Measurements from ENCODE around the gene INTS1. TPM values are rescaled to one million over a fixed set of nuclear protein-coding genes. Genes with fewer than 3 reads are reported as not detected.

The INTS1 gene
- total RNA-seq, 1 donor from 2014 or later: 89.5 TPM

DNA sequence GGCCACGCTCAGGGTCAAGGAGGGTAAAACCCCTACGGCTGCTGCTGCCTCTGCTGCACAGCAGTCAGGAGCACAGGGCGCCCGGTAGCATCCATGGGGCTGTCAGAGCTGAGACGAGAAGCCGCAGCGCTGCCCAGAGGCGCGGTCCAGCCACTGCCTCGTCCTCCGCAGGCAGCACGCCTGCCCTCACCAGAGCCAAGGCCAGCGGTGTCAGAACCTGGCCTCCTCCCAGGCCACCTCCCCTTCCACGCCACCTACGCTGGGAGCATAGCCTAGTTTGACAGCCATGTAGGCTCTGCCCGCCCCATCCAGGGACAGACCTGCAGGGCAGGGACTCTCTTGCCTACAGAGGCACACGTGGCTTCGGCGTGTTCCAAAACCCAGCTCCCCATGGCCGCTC, 16.2 kb downstream of the INTS1 start:
- Mint-ChIP-seq H3K4me1 (no peaks in the 10 kb centered on the region), H3K27me3 (no peaks in the 10 kb centered on the region), H3K27ac (no peak overlapping the region), H3K36me3 (ENCODE audit: low read depth) (peaks cover 42% of the 10 kb centered on the region), H3K4me3 (no peak overlapping the region), H3K9me3 (no peaks in the 10 kb centered on the region)
- intact Hi-C loops (cut with micrococcal nuclease): no loop called here
- DNase-seq: no peak

DNA sequence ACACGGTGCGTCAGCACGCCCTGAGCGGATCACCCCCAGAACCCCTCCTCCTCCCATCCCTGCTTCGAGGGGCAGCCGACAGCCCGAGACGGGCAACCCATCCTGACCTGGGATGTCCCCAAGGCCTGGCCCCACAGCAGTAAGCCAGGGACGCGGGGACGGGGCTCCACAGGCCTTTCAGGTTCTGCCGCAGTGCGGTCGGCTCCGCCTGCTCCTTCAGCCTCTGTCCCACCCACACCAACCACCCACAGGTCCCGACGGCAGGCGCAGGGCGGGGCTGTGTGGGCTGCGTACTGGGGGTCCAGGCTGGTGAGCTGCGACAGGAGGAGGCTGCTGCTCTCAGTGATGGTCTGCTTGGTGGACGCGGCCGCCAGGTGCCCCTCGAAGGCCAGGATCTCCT, 16.7 kb downstream of the INTS1 start:
- intact Hi-C loops (cut with micrococcal nuclease): no loop called here
- Mint-ChIP-seq H3K36me3 (ENCODE audit: low read depth) (peaks cover 40% of the 10 kb centered on the region), H3K4me1 (no peaks in the 10 kb centered on the region), H3K27me3 (no peaks in the 10 kb centered on the region), H3K27ac (no peak overlapping the region), H3K9me3 (no peaks in the 10 kb centered on the region), H3K4me3 (no peak overlapping the region)
- DNase-seq: no peak

DNA sequence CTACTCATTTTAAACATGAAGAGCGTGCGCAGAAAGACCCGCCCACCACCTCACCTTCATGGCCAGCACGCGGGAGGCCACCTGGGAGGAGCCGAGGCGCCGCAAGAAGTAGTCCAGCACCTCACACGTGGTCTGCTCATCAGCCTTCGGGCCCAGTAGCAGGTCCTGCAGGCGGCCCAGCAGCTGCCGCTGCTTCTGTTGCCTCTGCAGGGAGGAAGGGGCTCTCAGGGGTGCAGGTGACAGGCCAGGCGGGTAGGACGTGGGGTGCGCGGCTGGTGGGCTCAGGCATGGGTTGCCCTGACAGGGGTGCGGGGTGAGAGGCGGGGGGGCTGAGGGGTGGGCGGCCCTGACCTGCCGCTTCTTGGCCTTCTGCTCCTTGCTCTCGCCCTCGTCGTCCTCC, 17.6 kb downstream of the INTS1 start:
- H3K27me3 Mint-ChIP-seq: no peaks in the 10 kb centered on the region
- intact Hi-C loops (cut with micrococcal nuclease): no loop called here
- H3K36me3 Mint-ChIP-seq (ENCODE audit: low read depth): peaks cover 37% of the 10 kb centered on the region
- H3K4me1 Mint-ChIP-seq: no peaks in the 10 kb centered on the region
- H3K4me3 Mint-ChIP-seq: no peak overlapping the region
- no peak for DNase-seq
- no peaks in the 10 kb centered on the region for H3K9me3 Mint-ChIP-seq
- H3K27ac Mint-ChIP-seq: no peak overlapping the region

DNA sequence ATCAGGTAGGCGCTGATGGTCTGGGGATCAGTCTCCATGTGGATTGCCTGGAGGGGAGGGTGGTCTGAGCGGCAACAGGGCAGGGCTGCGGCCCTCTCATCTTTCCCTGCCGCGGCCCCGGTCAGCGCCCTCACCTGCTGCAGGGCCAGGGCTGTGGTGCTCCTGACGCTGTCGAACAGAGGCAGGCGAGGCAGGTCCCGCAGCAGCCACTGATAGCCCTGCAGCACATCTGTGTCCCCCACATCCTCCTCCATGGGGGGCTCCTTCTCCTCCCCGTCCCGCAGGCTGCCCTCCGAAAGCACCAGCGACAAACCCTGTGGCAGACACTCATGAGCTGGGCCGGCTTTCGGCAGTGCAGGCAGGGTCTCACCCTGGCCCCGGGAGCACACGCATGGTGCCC, 19.0 kb downstream of the INTS1 start:
- H3K36me3 Mint-ChIP-seq (ENCODE audit: low read depth): peaks cover 27% of the 10 kb centered on the region
- H3K4me1 Mint-ChIP-seq: no peaks in the 10 kb centered on the region
- H3K27ac Mint-ChIP-seq: no peak overlapping the region
- H3K4me3 Mint-ChIP-seq: no peak overlapping the region
- H3K9me3 Mint-ChIP-seq: no peaks in the 10 kb centered on the region
- intact Hi-C loops (cut with micrococcal nuclease): no loop called here
- H3K27me3 Mint-ChIP-seq: no peaks in the 10 kb centered on the region
- no peak for DNase-seq

DNA sequence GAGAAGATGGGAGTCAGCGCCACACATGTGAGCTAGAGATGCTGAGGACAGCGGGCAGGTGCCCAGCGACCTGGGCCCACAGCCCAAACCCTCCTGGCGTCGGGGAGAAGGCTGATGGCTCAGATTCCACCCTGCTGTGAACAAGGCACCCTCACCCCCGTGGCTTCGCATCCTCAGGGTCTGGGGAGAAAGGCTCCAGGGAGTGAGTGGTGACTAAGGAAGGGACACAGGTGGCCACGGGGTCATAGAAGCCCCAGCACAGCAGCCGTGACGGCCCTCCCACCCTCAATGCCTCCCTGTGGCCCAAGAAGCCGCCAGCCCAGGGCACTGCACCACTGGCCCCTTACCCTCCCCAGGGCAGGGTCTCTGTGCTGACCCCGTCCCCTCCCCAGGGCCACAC, 19.6 kb downstream of the INTS1 start:
- H3K36me3 Mint-ChIP-seq (ENCODE audit: low read depth): peaks cover 23% of the 10 kb centered on the region
- H3K27ac Mint-ChIP-seq: no peak overlapping the region
- no peak overlapping the region for H3K4me3 Mint-ChIP-seq
- no peaks in the 10 kb centered on the region for H3K9me3 Mint-ChIP-seq
- no peak for DNase-seq
- H3K4me1 Mint-ChIP-seq: no peaks in the 10 kb centered on the region
- intact Hi-C loops (cut with micrococcal nuclease): no loop called here
- H3K27me3 Mint-ChIP-seq: no peaks in the 10 kb centered on the region

DNA sequence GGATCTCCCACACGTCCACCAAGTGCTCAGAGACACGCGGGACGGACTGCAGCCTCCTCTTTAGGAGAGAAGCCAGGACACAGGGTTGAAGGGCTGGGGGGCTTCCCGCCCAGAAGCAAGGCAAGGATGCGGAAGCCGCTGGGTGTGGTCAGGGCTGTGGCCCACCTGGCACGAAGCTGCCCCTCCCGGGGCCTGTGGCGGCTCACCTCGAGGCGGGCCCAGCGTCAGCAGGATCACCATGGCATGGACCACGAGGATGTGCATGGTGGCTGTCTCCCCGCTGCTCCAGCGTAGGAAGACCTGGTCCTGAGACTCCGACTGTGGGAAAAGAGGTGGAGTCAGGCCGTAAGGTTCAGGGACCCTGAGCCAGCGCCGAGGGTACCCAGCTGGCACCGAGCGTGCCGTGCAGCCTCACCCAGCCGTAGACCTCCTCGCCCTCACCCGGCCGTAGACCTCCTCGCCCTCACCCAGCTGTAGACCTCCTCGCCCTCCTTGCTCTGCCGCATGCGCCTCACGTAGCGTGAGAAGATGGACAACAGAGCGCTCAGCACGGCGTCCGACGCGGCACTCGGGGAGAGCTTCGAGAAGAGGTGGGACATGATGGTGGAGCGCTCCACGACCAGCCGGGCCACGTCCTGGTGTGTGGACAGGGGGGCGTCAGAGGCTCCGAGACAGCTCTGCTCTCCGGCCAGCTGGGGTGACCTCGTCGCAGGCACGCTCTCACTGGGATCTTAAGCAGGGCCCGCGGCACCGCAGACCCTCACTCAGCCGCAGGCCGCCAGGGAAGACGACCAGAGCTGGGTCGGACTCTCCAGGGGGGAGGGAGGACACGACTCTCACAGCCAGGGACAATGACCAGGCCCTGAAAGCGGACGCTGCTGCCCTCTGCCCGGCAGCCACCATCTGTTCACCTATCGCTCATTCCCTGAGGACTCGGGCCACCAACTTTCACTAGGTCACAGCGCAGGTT, 20.4 kb downstream of the INTS1 start:
- Mint-ChIP-seq H3K27ac (no peak overlapping the region), H3K4me1 (no peaks in the 10 kb centered on the region), H3K4me3 (no peak overlapping the region), H3K27me3 (no peaks in the 10 kb centered on the region), H3K36me3 (ENCODE audit: low read depth) (peaks cover 18% of the 10 kb centered on the region), H3K9me3 (no peaks in the 10 kb centered on the region)
- no peak for DNase-seq
- intact Hi-C loops (cut with micrococcal nuclease): no loop called here

DNA sequence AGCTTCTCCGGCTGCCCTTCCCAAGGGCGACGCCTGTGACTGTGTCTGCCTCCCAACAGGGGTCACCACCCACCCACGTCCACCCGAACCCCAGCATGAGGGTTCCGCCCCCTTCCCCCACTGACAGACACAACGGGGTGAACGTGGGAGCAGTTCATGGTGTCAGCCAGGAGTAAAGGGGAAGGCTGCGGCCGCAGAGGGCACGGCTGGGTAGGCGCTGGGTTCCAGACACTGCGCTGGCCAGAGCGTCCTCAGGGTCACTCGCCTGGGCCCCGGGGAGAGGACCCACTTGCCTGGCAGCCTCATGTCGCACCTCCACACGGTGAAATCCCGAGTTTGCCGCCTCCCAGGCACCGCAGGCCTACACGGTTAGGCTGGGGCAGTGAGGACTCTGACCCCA, 21.1 kb downstream of the INTS1 start:
- DNase-seq: no peak
- H3K27me3 Mint-ChIP-seq: no peaks in the 10 kb centered on the region
- intact Hi-C loops (cut with micrococcal nuclease): no loop called here
- peaks cover 17% of the 10 kb centered on the region for H3K36me3 Mint-ChIP-seq (ENCODE audit: low read depth)
- H3K9me3 Mint-ChIP-seq: no peaks in the 10 kb centered on the region
- no peak overlapping the region for H3K27ac Mint-ChIP-seq
- no peak overlapping the region for H3K4me3 Mint-ChIP-seq
- no peaks in the 10 kb centered on the region for H3K4me1 Mint-ChIP-seq

DNA sequence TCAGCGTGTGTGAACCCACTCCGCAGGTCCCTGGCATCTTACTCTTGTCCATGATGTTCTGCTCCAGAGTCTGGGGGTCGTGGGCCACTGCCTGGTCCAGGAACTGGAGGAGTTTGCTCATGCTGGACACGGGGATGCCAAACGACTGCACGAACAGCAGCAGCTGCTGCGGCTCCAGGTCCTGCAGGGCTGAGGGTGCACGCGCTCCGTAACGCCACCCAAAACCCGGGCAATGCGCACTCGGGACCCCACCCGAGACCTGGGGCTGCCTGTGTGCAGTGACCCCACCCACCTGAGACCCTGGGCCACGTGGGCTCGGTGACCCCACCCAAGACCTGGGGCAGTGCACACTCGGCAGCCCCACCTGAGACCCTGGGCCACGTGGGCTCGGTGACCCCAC, 22.9 kb downstream of the INTS1 start:
- Mint-ChIP-seq H3K4me1 (no peaks in the 10 kb centered on the region), H3K9me3 (no peaks in the 10 kb centered on the region), H3K4me3 (no peak overlapping the region), H3K27ac (no peak overlapping the region), H3K27me3 (no peaks in the 10 kb centered on the region), H3K36me3 (ENCODE audit: low read depth) (peaks cover 15% of the 10 kb centered on the region)
- DNase-seq: no peak
- intact Hi-C loops (cut with micrococcal nuclease): no loop called here

DNA sequence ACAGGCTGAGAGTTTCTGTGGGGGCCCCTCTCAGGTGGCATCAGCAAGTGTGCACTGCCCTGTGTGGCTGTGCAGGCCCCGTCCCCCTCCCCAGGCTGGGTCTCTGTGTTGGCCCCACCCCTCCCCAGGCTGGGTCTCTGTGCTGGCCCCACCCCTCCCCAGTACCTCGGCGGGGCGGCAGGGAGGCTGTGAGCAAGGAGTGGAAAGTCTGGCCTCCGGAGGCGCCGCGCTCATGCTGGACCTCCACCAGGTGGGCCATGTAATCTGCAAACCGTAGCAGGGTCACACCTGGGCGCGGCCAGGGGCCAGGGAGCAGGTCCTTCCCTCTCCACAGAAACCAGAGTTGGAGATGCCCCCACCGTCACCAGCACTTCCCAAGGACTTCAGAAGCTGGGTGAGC, 23.5 kb downstream of the INTS1 start:
- no peaks in the 10 kb centered on the region for H3K27me3 Mint-ChIP-seq
- no peaks in the 10 kb centered on the region for H3K4me1 Mint-ChIP-seq
- H3K27ac Mint-ChIP-seq: no peak overlapping the region
- H3K9me3 Mint-ChIP-seq: no peaks in the 10 kb centered on the region
- no peak for DNase-seq
- H3K36me3 Mint-ChIP-seq (ENCODE audit: low read depth): peaks cover 12% of the 10 kb centered on the region
- H3K4me3 Mint-ChIP-seq: no peak overlapping the region
- intact Hi-C loops (cut with micrococcal nuclease): no loop called here

DNA sequence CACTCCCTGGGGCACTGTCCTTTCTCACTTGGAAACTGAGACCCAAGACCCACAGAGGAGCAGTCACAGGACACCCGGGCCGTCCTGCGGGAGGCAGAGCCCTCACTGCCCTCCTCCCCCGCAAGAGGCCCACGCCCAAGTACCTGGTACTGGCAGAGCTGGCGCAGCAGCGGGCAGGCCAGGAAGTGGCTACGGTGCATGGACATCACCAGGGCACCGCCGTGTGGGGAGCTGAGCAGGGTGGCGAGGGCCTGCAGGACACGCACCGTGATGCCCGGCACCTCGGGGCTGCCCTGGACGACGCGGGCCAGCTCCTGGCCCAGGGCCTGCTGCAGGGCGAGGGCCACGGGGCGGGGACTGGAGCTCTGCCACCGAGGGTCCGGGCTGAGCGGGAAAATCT, 24.9 kb downstream of the INTS1 start:
- Mint-ChIP-seq H3K4me1 (peaks cover 2% of the 10 kb centered on the region), H3K27me3 (no peaks in the 10 kb centered on the region), H3K4me3 (no peak overlapping the region), H3K9me3 (no peaks in the 10 kb centered on the region), H3K36me3 (ENCODE audit: low read depth) (peaks cover 12% of the 10 kb centered on the region), H3K27ac (no peak overlapping the region)
- DNase-seq: no peak
- intact Hi-C loops (cut with micrococcal nuclease): no loop called here

DNA sequence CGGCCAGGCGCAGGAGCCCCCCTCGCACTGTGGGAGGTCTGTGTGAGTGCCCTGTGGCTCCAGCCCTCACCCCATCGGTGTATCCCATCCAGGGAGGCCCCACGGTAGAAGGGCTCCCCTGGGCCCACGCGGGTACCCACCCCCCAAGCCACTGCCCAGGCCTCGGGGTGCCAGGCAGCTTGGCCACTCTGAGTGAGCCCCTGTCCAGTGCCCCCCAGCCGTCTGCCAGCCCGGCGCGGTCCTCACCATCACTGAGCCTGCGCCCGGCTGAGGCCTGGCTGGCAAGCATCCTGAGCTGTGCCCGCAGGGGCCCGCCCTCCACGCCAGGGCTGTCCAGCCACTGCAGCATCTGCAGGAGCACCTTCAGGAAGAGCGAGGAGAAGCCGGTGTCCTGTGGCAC, 25.7 kb downstream of the INTS1 start:
- DNase-seq: no peak
- Mint-ChIP-seq H3K4me3 (no peak overlapping the region), H3K36me3 (ENCODE audit: low read depth) (peaks cover 9% of the 10 kb centered on the region), H3K9me3 (no peaks in the 10 kb centered on the region), H3K27ac (no peak overlapping the region), H3K27me3 (no peaks in the 10 kb centered on the region), H3K4me1 (peaks cover 2% of the 10 kb centered on the region)
- intact Hi-C loops (cut with micrococcal nuclease): no loop called here

DNA sequence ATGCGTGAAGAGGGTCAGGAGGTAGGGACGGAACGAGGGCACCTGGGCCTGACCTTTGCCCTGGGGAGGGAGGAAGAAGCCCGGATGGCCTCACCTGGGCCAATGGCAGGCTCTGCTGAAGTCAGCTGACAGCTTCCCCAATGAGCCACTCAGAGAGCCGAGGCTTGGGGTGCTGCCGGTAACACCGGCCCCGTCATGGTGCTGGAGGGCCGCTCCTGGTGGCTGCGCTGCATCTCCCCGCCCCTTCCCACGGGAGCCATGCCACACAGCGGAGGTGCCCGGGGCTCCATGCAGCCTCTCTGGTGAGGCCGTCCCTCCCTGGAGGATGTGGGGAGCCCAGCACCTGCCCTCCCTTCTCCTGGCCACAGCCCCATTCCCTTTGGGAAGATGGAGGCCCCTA, 27.3 kb downstream of the INTS1 start:
- DNase-seq: no peak
- H3K27ac Mint-ChIP-seq: no peak overlapping the region
- H3K36me3 Mint-ChIP-seq (ENCODE audit: low read depth): peaks cover 6% of the 10 kb centered on the region

DNA sequence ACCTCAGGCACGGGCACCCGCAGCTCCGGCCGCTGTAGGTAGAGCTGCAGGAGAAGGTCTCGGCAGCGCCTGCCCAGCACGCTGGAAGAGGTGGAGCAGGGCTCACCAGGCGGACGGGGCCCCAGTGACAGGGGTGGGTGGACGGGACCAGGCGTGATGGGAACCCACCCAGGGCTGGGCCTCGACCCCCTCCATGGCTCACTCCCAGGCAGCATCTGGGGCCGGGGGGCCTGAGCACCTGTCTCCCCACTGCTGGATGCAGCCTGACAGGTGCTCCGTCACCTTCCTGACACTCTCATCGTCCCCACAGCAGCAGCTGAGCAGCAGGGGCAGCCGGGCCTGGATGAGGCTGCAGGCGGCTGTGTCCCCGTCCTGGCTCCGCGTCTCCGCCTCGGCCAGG, 28.2 kb downstream of the INTS1 start:
- Mint-ChIP-seq H3K4me1 (peaks cover 2% of the 10 kb centered on the region), H3K9me3 (no peaks in the 10 kb centered on the region), H3K27ac (no peak overlapping the region), H3K27me3 (no peaks in the 10 kb centered on the region), H3K4me3 (no peak overlapping the region), H3K36me3 (ENCODE audit: low read depth) (peaks cover 5% of the 10 kb centered on the region)
- no peak for DNase-seq
- intact Hi-C loops (cut with micrococcal nuclease): no loop called here

More for the DNA sequence above, 27.3 kb downstream of the INTS1 start:
- intact Hi-C loops (cut with micrococcal nuclease): no loop called here
- no peak overlapping the region for H3K4me3 Mint-ChIP-seq
- no peaks in the 10 kb centered on the region for H3K9me3 Mint-ChIP-seq
- H3K4me1 Mint-ChIP-seq: peaks cover 2% of the 10 kb centered on the region
- H3K27me3 Mint-ChIP-seq: no peaks in the 10 kb centered on the region

DNA sequence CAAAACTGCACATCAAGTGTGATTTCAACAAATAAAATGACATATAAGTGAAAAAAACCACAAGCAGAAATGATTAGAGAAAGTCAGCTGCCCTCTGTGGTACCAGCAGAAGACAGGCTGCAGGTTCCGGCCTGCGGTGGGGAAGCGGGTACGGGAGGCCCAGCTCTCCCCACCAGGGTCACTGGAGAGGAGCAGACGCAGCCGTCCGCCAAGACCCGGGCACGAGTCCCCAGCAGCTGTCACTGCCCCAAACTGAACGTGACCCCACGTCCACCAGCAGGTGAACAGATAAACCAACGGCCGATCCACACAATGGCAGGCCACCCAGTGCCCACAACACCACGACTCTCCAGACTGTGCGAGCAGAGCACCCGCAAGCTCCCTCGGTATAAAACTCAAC, 28.8 kb downstream of the INTS1 start:
- H3K4me3 Mint-ChIP-seq: no peak overlapping the region
- H3K9me3 Mint-ChIP-seq: no peaks in the 10 kb centered on the region
- H3K4me1 Mint-ChIP-seq: peaks cover 2% of the 10 kb centered on the region
- no peaks in the 10 kb centered on the region for H3K27me3 Mint-ChIP-seq
- peaks cover 5% of the 10 kb centered on the region for H3K36me3 Mint-ChIP-seq (ENCODE audit: low read depth)
- intact Hi-C loops (cut with micrococcal nuclease): no loop called here
- peak overlapping the region; percentile 51 for H3K27ac Mint-ChIP-seq
- no peak for DNase-seq

DNA sequence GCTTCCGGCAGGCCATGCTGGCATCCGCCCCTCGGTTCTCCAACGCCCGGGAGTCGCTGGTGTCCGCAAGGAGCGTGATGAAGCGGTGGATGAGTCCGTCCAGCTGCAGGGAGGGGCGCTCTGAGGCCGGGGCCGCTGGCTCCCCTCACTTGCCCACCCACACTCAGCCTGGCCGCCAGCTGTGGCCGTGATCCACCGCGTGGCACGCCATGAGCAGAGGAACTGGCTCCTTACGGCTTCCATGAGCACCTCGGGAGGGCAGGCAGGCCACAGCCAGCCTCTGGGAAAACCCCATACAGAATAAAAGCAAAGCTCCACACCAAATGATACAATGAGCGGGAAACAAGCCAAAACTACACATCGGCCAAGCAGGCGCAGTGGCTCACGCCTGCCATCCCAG, 29.5 kb downstream of the INTS1 start:
- Mint-ChIP-seq H3K36me3 (ENCODE audit: low read depth) (peaks cover 5% of the 10 kb centered on the region), H3K4me3 (no peak overlapping the region), H3K9me3 (no peaks in the 10 kb centered on the region), H3K27ac (no peak overlapping the region), H3K4me1 (peaks cover 2% of the 10 kb centered on the region), H3K27me3 (no peaks in the 10 kb centered on the region)
- intact Hi-C loops (cut with micrococcal nuclease): no loop called here
- DNase-seq: no peak

Data from activated CD4-positive, alpha-beta T cell treated with anti-CD3 and anti-CD28 coated beads, Interleukin-2, amount 10 ng/mL, durations not matched to agents 24 days and 14 days (primary cell).